H9 (cell line): Measurements from ENCODE around the gene RTN1. TPM values are rescaled to one million over a fixed set of nuclear protein-coding genes. Genes with fewer than 3 reads are reported as not detected.
A peak's percentile ranks its signal among the peaks of the same experiment; 100 is the strongest.

ENCODE experiments used
- DNase-seq: peaks from one replicate; pipeline ENCODE4 v3.0.0-alpha.2; 2017
- H2AFZ ChIP-seq: one replicate; pipeline ENCODE4 v1.6.1; 2013; ENCODE audit warnings: mild to moderate bottlenecking, low read length, control low read depth, moderate library complexity
- H2AK5ac ChIP-seq: 2 replicates; pipeline ENCODE4 v1.6.1; 2013; ENCODE audit warnings: low read length, control low read depth, mixed read lengths; ENCODE audit not compliant: insufficient read length
- H2BK120ac ChIP-seq: one replicate; pipeline ENCODE4 v1.6.1; 2013; ENCODE audit warnings: low read depth, mild to moderate bottlenecking, low read length, control low read depth, inconsistent platforms; ENCODE audit not compliant: poor library complexity, severe bottlenecking
- H2BK12ac ChIP-seq: 2 replicates; pipeline ENCODE4 v1.6.1; 2013; ENCODE audit warnings: low read length, control low read depth, mixed read lengths, low read depth; ENCODE audit not compliant: insufficient read length
- H2BK15ac ChIP-seq: 2 replicates; pipeline ENCODE4 v1.6.1; 2013; ENCODE audit warnings: low read depth, low read length, control low read depth
- H2BK20ac ChIP-seq: one replicate; pipeline ENCODE4 v1.6.1; 2013; ENCODE audit warnings: low read depth, mild to moderate bottlenecking, low read length, control low read depth, inconsistent platforms; ENCODE audit not compliant: poor library complexity, severe bottlenecking
- H2BK5ac ChIP-seq: 2 replicates; pipeline ENCODE4 v1.6.1; 2013; ENCODE audit warnings: low read length, control low read depth, mixed read lengths; ENCODE audit not compliant: insufficient read length
- H3K14ac ChIP-seq: 2 replicates; pipeline ENCODE4 v1.6.1; 2013; ENCODE audit warnings: low read length, control low read depth; ENCODE audit not compliant: insufficient read depth
- H3K18ac ChIP-seq: 2 replicates; pipeline ENCODE4 v1.6.1; 2013; ENCODE audit warnings: low read depth, mild to moderate bottlenecking, mixed read lengths, low read length, control low read depth; ENCODE audit not compliant: insufficient read length
- H3K23ac ChIP-seq: 2 replicates; pipeline ENCODE4 v1.6.1; 2013; ENCODE audit warnings: low read length, control low read depth, mixed read lengths, low read depth; ENCODE audit not compliant: insufficient read length
- H3K23me2 ChIP-seq: 2 replicates; pipeline ENCODE4 v1.6.1; 2013; ENCODE audit warnings: low read depth, mild to moderate bottlenecking, mixed read lengths, low read length, control low read depth; ENCODE audit not compliant: insufficient read length, poor library complexity, severe bottlenecking
- H3K27ac ChIP-seq: 2 replicates; pipeline ENCODE4 v1.5.1; 2013; ENCODE audit warnings: low read length, control low read depth, mixed read lengths, low read depth; ENCODE audit not compliant: insufficient read length
- H3K27me3 ChIP-seq: 2 replicates; pipeline ENCODE4 v1.6.1; 2013; ENCODE audit warnings: low read length, control low read depth, inconsistent platforms; ENCODE audit not compliant: insufficient read depth
- H3K4ac ChIP-seq: 2 replicates; pipeline ENCODE4 v1.6.1; 2013; ENCODE audit warnings: low read depth, mild to moderate bottlenecking, control low read depth, inconsistent platforms, low read length, moderate library complexity
- H3K4me1 ChIP-seq: 2 replicates; pipeline ENCODE4 v1.6.1; 2013; ENCODE audit warnings: low read length, control low read depth, inconsistent platforms; ENCODE audit not compliant: insufficient read depth
- H3K4me2 ChIP-seq: 2 replicates; pipeline ENCODE4 v1.6.1; 2013; ENCODE audit warnings: low read length, control low read depth, mixed read lengths; ENCODE audit not compliant: insufficient read length, insufficient read depth
- H3K56ac ChIP-seq: 2 replicates; pipeline ENCODE4 v1.6.1; 2013; ENCODE audit warnings: low read depth, mild to moderate bottlenecking, mixed read lengths, low read length, control low read depth; ENCODE audit not compliant: insufficient read length
- H3K79me1 ChIP-seq: 2 replicates; pipeline ENCODE4 v1.6.1; 2013; ENCODE audit warnings: low read depth, mild to moderate bottlenecking, moderate library complexity, low read length, control low read depth, inconsistent platforms; ENCODE audit not compliant: insufficient read depth, poor library complexity, severe bottlenecking
- H3K79me2 ChIP-seq: 2 replicates; pipeline ENCODE4 v1.6.1; 2013; ENCODE audit warnings: low read length, control low read depth, inconsistent platforms; ENCODE audit not compliant: insufficient read depth
- H3K9ac ChIP-seq: 2 replicates; pipeline ENCODE4 v1.6.1; 2013; ENCODE audit warnings: low read length, control low read depth, mixed read lengths; ENCODE audit not compliant: insufficient read length; ENCODE audit errors: extremely low read depth
- H3K9me3 ChIP-seq: one replicate; pipeline ENCODE4 v1.6.1; 2013; ENCODE audit warnings: low read depth, low read length, inconsistent platforms; ENCODE audit not compliant: control insufficient read depth
- H3T11ph ChIP-seq: one replicate; pipeline ENCODE4 v1.6.1; 2013; ENCODE audit warnings: mild to moderate bottlenecking, low read length, control low read depth, inconsistent platforms
- H4K20me1 ChIP-seq: one replicate; pipeline ENCODE4 v1.6.1; 2013; ENCODE audit not compliant: control insufficient read depth, insufficient read length, insufficient read depth
- H4K5ac ChIP-seq: 2 replicates; pipeline ENCODE4 v1.6.1; 2013; ENCODE audit warnings: low read depth, mild to moderate bottlenecking, mixed read lengths, low read length, control low read depth; ENCODE audit not compliant: insufficient read length
- H4K8ac ChIP-seq: replicated peaks from 2 replicates; pipeline ENCODE4 v1.6.1; 2013; ENCODE audit warnings: low read length, control low read depth, mixed read lengths, low read depth; ENCODE audit not compliant: insufficient read length
- H4K91ac ChIP-seq: 2 replicates; pipeline ENCODE4 v1.6.1; 2013; ENCODE audit warnings: low read depth, mild to moderate bottlenecking, moderate library complexity, mixed read lengths, low read length, control low read depth; ENCODE audit not compliant: insufficient read length
- H3K27ac Mint-ChIP-seq, 3 experiments: 2 replicates in 2 of 3; 3 replicates in 1 of 3; pipeline ENCODE4 v1.8.0; 2020 to 2021; ENCODE audit warnings: mixed read lengths in 3 of 3, mild to moderate bottlenecking in 1 of 3, moderate library complexity in 1 of 3
- H3K27me3 Mint-ChIP-seq: 2 replicates; pipeline ENCODE4 v1.8.0; 2021; ENCODE audit warnings: low read depth, mild to moderate bottlenecking, moderate library complexity, mixed read lengths
- H3K36me3 Mint-ChIP-seq, 3 experiments: 2 replicates in 2 of 3; 3 replicates in 1 of 3; pipeline ENCODE4 v1.8.0; 2020 to 2021; ENCODE audit warnings: low read depth in 3 of 3, mixed read lengths in 3 of 3; ENCODE audit not compliant: insufficient read depth in 1 of 3
- H3K4me1 Mint-ChIP-seq, 2 experiments: 2 replicates each; pipeline ENCODE4 v1.8.0; 2020; ENCODE audit warnings: mixed read lengths in 2 of 2
- H3K4me3 Mint-ChIP-seq, 2 experiments: 2 replicates in 1 of 2; 3 replicates in 1 of 2; pipeline ENCODE4 v1.8.0; 2020 to 2021; ENCODE audit warnings: mild to moderate bottlenecking in 2 of 2, mixed read lengths in 2 of 2, moderate library complexity in 1 of 2
- H3K9me3 Mint-ChIP-seq, 2 experiments: 2 replicates in 1 of 2; 3 replicates in 1 of 2; pipeline ENCODE4 v1.8.0; 2020; ENCODE audit warnings: mild to moderate bottlenecking in 2 of 2, mixed read lengths in 2 of 2, moderate library complexity in 1 of 2
- CTCF ChIP-seq: fragments of 200-600 bp; sonication (generic); conservative IDR thresholded peaks from 3 replicates; pipeline ENCODE4 v1.8.0; 2021; ENCODE audit warnings: antibody characterized with exemption, mild to moderate bottlenecking
- WGBS: extraction: QIAGEN DNeasy Blood & Tissue Kit; methylation state at CpG from one replicate; pipeline ENCODE4 v1.1.7; 2013; ENCODE audit warnings: missing lambda C conversion rate, low lambda C conversion rate, mixed read lengths; ENCODE audit not compliant: insufficient read length; ENCODE audit errors: extremely low coverage; 5-methylcytosine and 5-hydroxymethylcytosine counted together
- total RNA-seq: library from RNA; stranded (reverse); gene quantifications from 2 replicates; pipeline ENCODE4 v1.2.1, GENCODE V29; 2021

The RTN1 gene
- total RNA-seq, 1 experiment from 2014 or later, result 1.8 TPM

DNA sequence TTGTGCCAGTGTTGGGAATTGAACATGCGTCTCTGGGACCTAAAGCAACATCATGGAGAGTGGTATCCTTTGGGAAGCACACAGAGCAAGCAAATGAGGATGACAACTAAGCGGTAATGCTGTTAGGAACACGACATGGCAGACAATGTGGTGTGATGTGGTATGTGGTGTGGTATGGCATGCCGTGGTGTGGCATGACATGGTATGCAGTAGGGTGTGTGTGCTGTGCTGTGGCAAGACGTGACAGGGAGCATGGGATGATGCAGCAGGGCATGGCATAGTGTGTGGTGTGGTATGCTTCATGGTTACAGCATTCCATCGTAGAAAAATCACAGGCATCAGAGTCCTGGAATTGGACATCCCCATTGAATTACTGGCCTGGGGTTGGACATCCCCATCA is 108.7 kb downstream of the RTN1 start:
- no peak overlapping the region for H3K23ac ChIP-seq
- no peak overlapping the region for H4K5ac ChIP-seq
- Mint-ChIP-seq H3K27me3 (no peaks in the 10 kb centered on the region), H3K4me3 (no peak overlapping the region), H3K4me1 (no peaks in the 10 kb centered on the region), H3K9me3 (no peaks in the 10 kb centered on the region), H3K36me3 (no peaks in the 10 kb centered on the region), H3K27ac (peak overlapping the region in 1 of 3 experiments; percentile 76; a peak in 1 of 7 replicates)
- no peak overlapping the region for H2BK5ac ChIP-seq
- H3K27ac ChIP-seq, result no peak overlapping the region
- no CpG with 5 or more reads among the region's 6 CpGs for WGBS
- no peaks in the 10 kb centered on the region for H3K9me3 ChIP-seq
- H2BK120ac ChIP-seq, result no peak overlapping the region
- no peaks in the 10 kb centered on the region for H3K4me1 ChIP-seq
- DNase-seq, result no peak
- no peak overlapping the region for H3K18ac ChIP-seq
- TF ChIP-seq CTCF, result no peak
- no peaks in the 10 kb centered on the region for H3K79me2 ChIP-seq
- no peaks in the 10 kb centered on the region for H3K79me1 ChIP-seq
- H3K56ac ChIP-seq, result no peak overlapping the region
- no peak overlapping the region for H3K14ac ChIP-seq
- no peaks in the 10 kb centered on the region for H3K27me3 ChIP-seq
- H3K4me2 ChIP-seq, result no peak overlapping the region
- H2AFZ ChIP-seq, result no peak overlapping the region
- H2BK15ac ChIP-seq, result no peak overlapping the region
- no peaks in the 10 kb centered on the region for H3K23me2 ChIP-seq
- H3T11ph ChIP-seq, result no peak overlapping the region
- H3K9ac ChIP-seq, result no peak overlapping the region
- no peak overlapping the region for H3K4ac ChIP-seq
- H2BK20ac ChIP-seq, result no peak overlapping the region
- H2AK5ac ChIP-seq, result no peak overlapping the region
- H2BK12ac ChIP-seq, result no peak overlapping the region
- no peak overlapping the region for H4K8ac ChIP-seq
- no peak overlapping the region for H4K91ac ChIP-seq
- no peaks in the 10 kb centered on the region for H4K20me1 ChIP-seq
